ENCODE data around the gene SLC25A23.

DNA sequence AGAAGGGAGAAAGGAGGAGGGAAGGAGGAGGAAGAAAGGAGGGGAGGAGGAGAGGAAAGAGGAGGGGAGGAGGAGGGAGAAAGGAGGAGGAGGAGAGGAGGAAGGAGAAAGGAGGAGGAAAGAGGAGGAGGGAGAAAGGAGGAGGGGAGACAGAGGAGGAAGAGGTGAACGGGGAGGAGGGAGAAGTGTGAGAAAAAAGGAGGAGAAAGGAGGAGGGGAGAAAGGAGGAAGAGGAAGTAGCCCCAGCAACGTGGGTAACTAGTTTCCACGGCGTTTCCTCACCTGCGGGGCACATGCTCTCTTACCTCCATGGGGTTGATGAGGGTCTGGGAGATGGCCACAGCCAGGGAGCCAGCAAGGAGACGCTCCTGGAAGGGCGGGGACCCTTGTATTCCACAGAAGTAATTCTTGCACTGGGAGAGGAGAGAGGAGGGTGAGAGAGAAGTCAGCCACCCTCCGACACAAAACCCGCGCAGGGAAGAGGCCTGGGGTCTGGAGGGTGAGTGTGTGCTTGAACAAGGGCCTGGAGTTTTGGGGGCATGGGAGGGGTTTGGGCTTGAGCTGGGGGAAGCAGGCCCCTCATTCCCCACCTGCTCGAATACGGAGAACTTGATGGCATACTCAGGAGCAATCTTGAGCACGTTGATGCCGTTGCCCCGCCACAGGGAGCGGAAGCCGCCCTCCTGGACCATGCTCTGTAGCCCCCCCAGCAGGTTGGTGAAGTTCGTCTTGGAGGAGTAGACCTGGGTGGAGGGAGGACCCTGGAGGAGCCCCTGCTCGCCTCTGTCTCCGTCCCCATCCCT lies 30.0 kb downstream of the SLC25A23 start:
- TF ChIP-seq, protein P1, sequence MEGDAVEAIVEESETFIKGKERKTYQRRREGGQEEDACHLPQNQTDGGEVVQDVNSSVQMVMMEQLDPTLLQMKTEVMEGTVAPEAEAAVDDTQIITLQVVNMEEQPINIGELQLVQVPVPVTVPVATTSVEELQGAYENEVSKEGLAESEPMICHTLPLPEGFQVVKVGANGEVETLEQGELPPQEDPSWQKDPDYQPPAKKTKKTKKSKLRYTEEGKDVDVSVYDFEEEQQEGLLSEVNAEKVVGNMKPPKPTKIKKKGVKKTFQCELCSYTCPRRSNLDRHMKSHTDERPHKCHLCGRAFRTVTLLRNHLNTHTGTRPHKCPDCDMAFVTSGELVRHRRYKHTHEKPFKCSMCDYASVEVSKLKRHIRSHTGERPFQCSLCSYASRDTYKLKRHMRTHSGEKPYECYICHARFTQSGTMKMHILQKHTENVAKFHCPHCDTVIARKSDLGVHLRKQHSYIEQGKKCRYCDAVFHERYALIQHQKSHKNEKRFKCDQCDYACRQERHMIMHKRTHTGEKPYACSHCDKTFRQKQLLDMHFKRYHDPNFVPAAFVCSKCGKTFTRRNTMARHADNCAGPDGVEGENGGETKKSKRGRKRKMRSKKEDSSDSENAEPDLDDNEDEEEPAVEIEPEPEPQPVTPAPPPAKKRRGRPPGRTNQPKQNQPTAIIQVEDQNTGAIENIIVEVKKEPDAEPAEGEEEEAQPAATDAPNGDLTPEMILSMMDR (IDR thresholded peaks at IDR 0.05; ENCODE audit: low read depth, low read length) = no peak
- no peak for TF ChIP-seq POLR2A (IDR thresholded peaks at IDR 0.05; ENCODE audit: extremely low read depth, insufficient read length)
- TF ChIP-seq, protein P2, sequence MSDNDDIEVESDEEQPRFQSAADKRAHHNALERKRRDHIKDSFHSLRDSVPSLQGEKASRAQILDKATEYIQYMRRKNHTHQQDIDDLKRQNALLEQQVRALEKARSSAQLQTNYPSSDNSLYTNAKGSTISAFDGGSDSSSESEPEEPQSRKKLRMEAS (IDR thresholded peaks at IDR 0.05; ENCODE audit: low read depth, low read length) = peak; percentile 27; the same call in 1 of the 2 replicates
- TF ChIP-seq MYC (IDR thresholded peaks at IDR 0.05; ENCODE audit: low read depth, low read length) = no peak
